HFFc6 (cell line): Measurements from ENCODE around the gene PSMD6. TPM values are rescaled to one million over a fixed set of nuclear protein-coding genes. Genes with fewer than 3 reads are reported as not detected.

Experiments used
- DNase-seq: peaks from one replicate; pipeline ENCODE4 v3.0.0-alpha.2; 2018
- H3K27ac Mint-ChIP-seq: 2 replicates; pipeline ENCODE4 v1.8.0; 2020; ENCODE audit warnings: mild to moderate bottlenecking, mixed read lengths
- H3K27me3 Mint-ChIP-seq: 2 replicates; pipeline ENCODE4 v1.8.0; 2021; ENCODE audit warnings: mild to moderate bottlenecking, moderate library complexity, mixed read lengths; ENCODE audit not compliant: insufficient read depth
- H3K36me3 Mint-ChIP-seq: 2 replicates; pipeline ENCODE4 v1.8.0; 2021; ENCODE audit warnings: low read depth, mixed read lengths
- H3K4me1 Mint-ChIP-seq: 2 replicates; pipeline ENCODE4 v1.8.0; 2020; ENCODE audit warnings: low read depth, mixed read lengths
- H3K4me3 Mint-ChIP-seq: 2 replicates; pipeline ENCODE4 v1.8.0; 2020; ENCODE audit warnings: mild to moderate bottlenecking, moderate library complexity, mixed read lengths
- H3K9me3 Mint-ChIP-seq: 2 replicates; pipeline ENCODE4 v1.8.0; 2020; ENCODE audit warnings: mild to moderate bottlenecking, mixed read lengths
- total RNA-seq, 6 experiments: library from RNA; stranded (reverse); fragmentation: NEBNext Ultra II Directional; extraction: Animal tissue kit (Norgen Biotek cat#: 25700); gene quantifications; 2 replicates in 1 of 6; 3 replicates in 5 of 6; pipeline ENCODE4 v1.2.3, GENCODE V29; 2021
- TF ChIP-seq, protein P1 (sequence below): fragments of 200-600 bp; sonication (generic); IDR thresholded peaks from 2 replicates; pipeline ENCODE4 v1.5.0; 2021; ENCODE audit warnings: antibody characterized with exemption, mild to moderate bottlenecking

Gene PSMD6
- total RNA-seq, 6 experiments from 2014 or later, result 101 to 123 (median 113) TPM

DNA sequence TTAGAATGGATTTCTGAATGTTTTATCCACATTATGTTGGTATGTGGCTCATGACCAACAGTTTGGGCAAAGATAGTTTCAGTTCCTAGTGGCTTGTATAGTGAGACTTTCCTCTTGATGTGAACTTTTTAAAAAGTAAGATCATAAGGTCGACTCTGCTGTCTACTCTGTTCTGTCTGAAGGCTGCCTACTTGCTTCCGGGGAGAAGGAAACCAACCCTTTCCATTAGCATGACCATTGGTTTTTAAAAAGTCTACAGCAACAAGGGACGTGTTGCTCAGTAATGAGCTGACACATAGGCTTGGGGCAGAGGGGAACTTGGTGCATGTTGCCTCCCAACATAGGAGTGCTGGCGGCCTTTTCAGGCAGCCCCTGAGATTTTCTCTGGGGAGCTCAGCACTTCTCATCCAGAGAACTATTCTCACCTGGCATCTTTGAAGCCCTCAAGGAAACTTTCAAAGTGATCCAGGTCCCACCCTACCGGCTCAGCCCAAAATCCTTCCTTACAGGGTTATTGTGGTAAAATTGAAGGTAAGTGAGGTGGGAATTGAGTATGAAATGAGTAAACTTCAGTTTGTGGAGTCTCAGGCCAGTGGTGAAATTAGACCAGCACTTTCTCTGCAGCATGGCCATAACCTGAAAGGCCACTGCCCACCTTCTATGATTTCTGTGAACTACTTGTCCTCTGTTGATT is 30.6 kb downstream of the PSMD6 start:
- Mint-ChIP-seq H3K9me3 (no peaks in the 10 kb centered on the region), H3K36me3 (peaks cover 41% of the 10 kb centered on the region), H3K27ac (peak overlapping the region; percentile 1; the same call in 1 of the 2 replicates), H3K4me3 (no peak overlapping the region), H3K27me3 (peaks cover 1% of the 10 kb centered on the region; the same call in 1 of the 2 replicates), H3K4me1 (peaks cover 8% of the 10 kb centered on the region)
- DNase-seq, result no peak
- TF ChIP-seq, protein P1, sequence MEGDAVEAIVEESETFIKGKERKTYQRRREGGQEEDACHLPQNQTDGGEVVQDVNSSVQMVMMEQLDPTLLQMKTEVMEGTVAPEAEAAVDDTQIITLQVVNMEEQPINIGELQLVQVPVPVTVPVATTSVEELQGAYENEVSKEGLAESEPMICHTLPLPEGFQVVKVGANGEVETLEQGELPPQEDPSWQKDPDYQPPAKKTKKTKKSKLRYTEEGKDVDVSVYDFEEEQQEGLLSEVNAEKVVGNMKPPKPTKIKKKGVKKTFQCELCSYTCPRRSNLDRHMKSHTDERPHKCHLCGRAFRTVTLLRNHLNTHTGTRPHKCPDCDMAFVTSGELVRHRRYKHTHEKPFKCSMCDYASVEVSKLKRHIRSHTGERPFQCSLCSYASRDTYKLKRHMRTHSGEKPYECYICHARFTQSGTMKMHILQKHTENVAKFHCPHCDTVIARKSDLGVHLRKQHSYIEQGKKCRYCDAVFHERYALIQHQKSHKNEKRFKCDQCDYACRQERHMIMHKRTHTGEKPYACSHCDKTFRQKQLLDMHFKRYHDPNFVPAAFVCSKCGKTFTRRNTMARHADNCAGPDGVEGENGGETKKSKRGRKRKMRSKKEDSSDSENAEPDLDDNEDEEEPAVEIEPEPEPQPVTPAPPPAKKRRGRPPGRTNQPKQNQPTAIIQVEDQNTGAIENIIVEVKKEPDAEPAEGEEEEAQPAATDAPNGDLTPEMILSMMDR, result no peak

DNA sequence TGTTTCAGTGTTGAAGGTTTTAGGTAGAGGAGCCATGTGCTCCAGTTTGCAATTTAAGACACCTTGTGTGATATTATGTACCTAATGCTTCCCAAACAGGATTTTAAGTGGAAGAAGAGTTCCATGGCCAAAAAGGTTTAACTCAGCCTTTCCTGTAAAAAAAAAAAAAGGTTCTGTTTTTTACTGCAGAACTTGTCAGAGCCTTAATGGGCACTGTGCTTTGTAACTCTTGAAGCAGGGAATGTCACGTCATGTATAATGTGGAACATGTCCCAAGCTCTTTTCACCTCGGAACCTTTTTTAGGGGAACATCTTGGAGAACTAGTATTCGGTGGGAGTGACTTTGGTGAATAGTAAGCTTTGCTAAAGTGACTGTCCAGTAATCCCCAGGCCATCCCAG is 31.6 kb downstream of the PSMD6 start:
- H3K27me3 Mint-ChIP-seq, result peaks cover 1% of the 10 kb centered on the region; the same call in 1 of the 2 replicates
- no peak for DNase-seq
- H3K9me3 Mint-ChIP-seq, result no peaks in the 10 kb centered on the region
- H3K36me3 Mint-ChIP-seq, result peaks cover 41% of the 10 kb centered on the region
- peaks cover 8% of the 10 kb centered on the region for H3K4me1 Mint-ChIP-seq
- TF ChIP-seq, protein P1, result no peak
- H3K4me3 Mint-ChIP-seq, result no peak overlapping the region
- H3K27ac Mint-ChIP-seq, result no peak overlapping the region

DNA sequence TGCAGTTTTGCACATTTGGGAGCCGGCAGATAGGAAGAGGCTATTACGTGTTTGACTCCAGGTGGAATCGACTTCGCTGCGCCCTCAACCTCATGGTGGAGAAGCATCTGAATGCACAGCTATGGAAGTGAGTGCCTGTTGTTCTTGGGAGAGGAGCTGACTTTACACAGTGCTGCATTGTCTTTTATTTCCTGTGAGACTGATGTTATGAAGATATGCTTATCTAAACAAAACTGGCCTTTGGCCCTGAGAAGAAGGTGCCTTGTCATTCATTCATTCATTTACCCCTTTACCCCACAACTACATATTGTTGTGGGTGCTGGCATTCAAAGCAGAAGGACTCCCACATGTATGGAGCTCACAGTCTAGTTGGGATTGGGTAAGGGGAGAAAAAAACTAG is 32.6 kb downstream of the PSMD6 start:
- peaks cover 36% of the 10 kb centered on the region for H3K36me3 Mint-ChIP-seq
- no peak overlapping the region for H3K27ac Mint-ChIP-seq
- H3K9me3 Mint-ChIP-seq, result no peaks in the 10 kb centered on the region

DNA sequence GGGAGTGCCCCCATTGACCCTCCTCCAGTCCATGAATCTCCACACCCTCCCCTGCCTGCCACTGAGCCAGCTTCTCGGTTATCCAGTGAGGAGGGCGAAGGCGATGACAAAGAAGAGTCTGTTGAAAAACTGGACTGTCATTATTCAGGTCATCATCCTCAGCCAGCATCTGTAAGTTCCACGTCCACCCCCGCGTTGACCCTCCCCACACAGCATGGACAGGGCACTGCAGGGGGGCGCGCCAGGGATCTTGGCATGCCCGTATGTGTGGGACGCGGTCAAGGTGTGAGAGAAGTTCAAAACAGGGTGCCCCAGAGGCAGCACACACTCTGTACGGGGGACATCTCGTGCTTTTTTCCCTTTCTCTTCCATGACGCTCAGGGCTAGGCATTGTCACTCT is 33.1 kb downstream of the PSMD6 start:
- DNase-seq, result no peak
- TF ChIP-seq, protein P1, result no peak
- H3K27me3 Mint-ChIP-seq, result peaks cover 1% of the 10 kb centered on the region
- no peak overlapping the region for H3K4me3 Mint-ChIP-seq
- H3K4me1 Mint-ChIP-seq, result peaks cover 8% of the 10 kb centered on the region
- no peaks in the 10 kb centered on the region for H3K9me3 Mint-ChIP-seq
- H3K36me3 Mint-ChIP-seq, result peaks cover 36% of the 10 kb centered on the region
- no peak overlapping the region for H3K27ac Mint-ChIP-seq

More for the DNA sequence above, 32.6 kb downstream of the PSMD6 start:
- H3K27me3 Mint-ChIP-seq, result peaks cover 1% of the 10 kb centered on the region; the same call in 1 of the 2 replicates
- no peak for DNase-seq
- H3K4me1 Mint-ChIP-seq, result peaks cover 8% of the 10 kb centered on the region
- TF ChIP-seq, protein P1, result no peak
- no peak overlapping the region for H3K4me3 Mint-ChIP-seq

DNA sequence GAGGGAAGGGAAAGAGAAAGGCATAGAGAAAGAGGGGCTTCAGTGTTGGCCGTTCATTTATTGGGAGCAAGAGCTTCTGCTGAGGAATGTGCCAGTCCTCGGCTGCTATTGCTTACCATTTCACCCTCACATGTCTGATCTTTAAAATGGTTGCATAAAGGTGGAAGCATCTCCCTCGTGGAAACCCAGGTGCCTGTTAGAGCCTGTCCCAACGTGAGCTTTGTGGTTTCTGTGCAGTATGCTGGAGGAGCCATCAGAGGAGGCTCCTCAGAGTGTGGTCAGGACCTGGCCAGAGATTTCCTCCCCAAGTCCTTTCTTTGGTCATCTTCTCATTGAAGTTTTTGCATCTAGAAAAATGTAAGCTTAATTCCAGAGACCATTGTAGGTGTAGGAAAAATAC is 34.4 kb downstream of the PSMD6 start:
- TF ChIP-seq, protein P1, result no peak
- peaks cover 8% of the 10 kb centered on the region for H3K4me1 Mint-ChIP-seq
- no peaks in the 10 kb centered on the region for H3K9me3 Mint-ChIP-seq
- no peak for DNase-seq
- no peak overlapping the region for H3K27ac Mint-ChIP-seq
- H3K4me3 Mint-ChIP-seq, result no peak overlapping the region
- H3K36me3 Mint-ChIP-seq, result peaks cover 39% of the 10 kb centered on the region
- peaks cover 1% of the 10 kb centered on the region for H3K27me3 Mint-ChIP-seq
